Activated B cell treated with CpG ODN at 0.5 μM for 24 hours (primary cell): ENCODE results near the gene SMC3. TPM values are rescaled to one million over a fixed set of nuclear protein-coding genes. Genes with fewer than 3 reads are reported as not detected.
"Not testable (repeated sequence)": the region's sequence is repeated elsewhere in the genome, so short reads cannot be mapped to it uniquely, and the experiment has no call there.

ENCODE experiments used
- ATAC-seq: fragments of 200-7000 bp; cut with Tn5 transposase; one replicate; pipeline ENCODE4 v1.10.0; 2021; ENCODE audit warnings: low read depth, mild to moderate bottlenecking, moderate library complexity
- CTCF ChIA-PET: fragments of 350-600 bp; sonication (Branson Sonifier 250); formaldehyde crosslinking; loops from one replicate; lab custom pipeline; 2021; ENCODE audit warnings: antibody characterized with exemption; lab: Charles Lee
- POLR2A ChIA-PET: fragments of 350-600 bp; sonication (Branson Sonifier 250); formaldehyde crosslinking; loops from one replicate; lab custom pipeline; 2021; ENCODE audit warnings: antibody characterized with exemption; lab: Charles Lee
- DNase-seq: peaks from one replicate; pipeline ENCODE4 v3.0.0; 2022
- H3K27ac Mint-ChIP-seq: one replicate; pipeline ENCODE4 v1.8.0; 2020; ENCODE audit warnings: mixed read lengths
- H3K27me3 Mint-ChIP-seq: one replicate; pipeline ENCODE4 v1.8.0; 2021; ENCODE audit warnings: mixed read lengths
- H3K36me3 Mint-ChIP-seq: one replicate; pipeline ENCODE4 v1.8.0; 2021; ENCODE audit warnings: low read depth, mixed read lengths
- H3K4me1 Mint-ChIP-seq: one replicate; pipeline ENCODE4 v1.8.0; 2021; ENCODE audit warnings: mixed read lengths
- H3K4me3 Mint-ChIP-seq: one replicate; pipeline ENCODE4 v1.8.0; 2020; ENCODE audit warnings: mild to moderate bottlenecking, mixed read lengths
- H3K9me3 Mint-ChIP-seq: one replicate; pipeline ENCODE4 v1.8.0; 2020; ENCODE audit warnings: mixed read lengths
- CTCF ChIP-seq: fragments of 200-600 bp; IDR thresholded peaks from one replicate; pipeline ENCODE4 v1.8.0; 2022; ENCODE audit warnings: antibody characterized with exemption, mild to moderate bottlenecking
- intact Hi-C: fragments of 100-400 bp; cut with micrococcal nuclease; formaldehyde crosslinking; loops from one replicate; pipeline ENCODE4 v1.15.1; 2024
- total RNA-seq: library from RNA; stranded (reverse); gene quantifications from 2 replicates; pipeline ENCODE4 v1.2.3, GENCODE V29; 2022

The SMC3 gene
- total RNA-seq, 1 donor from 2014 or later, result 41.1 TPM

- no peaks in the 10 kb centered on the region for H3K27me3 Mint-ChIP-seq
- CTCF ChIA-PET, result interaction anchor here (0.6 to 1.9 kb wide), 3 partner anchors 295 to 670 kb away, joined by 3 to 10 read pairs (median 4); partner anchors contain the start of gene SMNDC1
- peaks cover 76% of the 10 kb centered on the region for H3K36me3 Mint-ChIP-seq
- intact Hi-C loops, result loop anchor here (2.0 kb wide), 2 partner anchors 55 to 465 kb away; no protein-coding TSS in a partner anchor
- POLR2A ChIA-PET, result interaction anchor here (3.6 kb wide), 1 partner anchor 296 kb away, joined by 14 read pairs; the partner anchor contains the start of gene SMNDC1
- TF ChIP-seq CTCF, result no peak
- H3K27ac Mint-ChIP-seq, result no peak overlapping the region
- no peak overlapping the region for H3K4me3 Mint-ChIP-seq
- ATAC-seq, result no peak
- no peaks in the 10 kb centered on the region for H3K4me1 Mint-ChIP-seq
- no peaks in the 10 kb centered on the region for H3K9me3 Mint-ChIP-seq
- DNase-seq, result no peak
These were observed 34.1 kb downstream of the SMC3 start for GRCh38 chr10:110601581-110601980.

- H3K36me3 Mint-ChIP-seq, result peaks cover 30% of the 10 kb centered on the region
- TF ChIP-seq CTCF, result no peak
- H3K27ac Mint-ChIP-seq, result no peak overlapping the region
- peaks cover 15% of the 10 kb centered on the region for H3K4me1 Mint-ChIP-seq
- H3K4me3 Mint-ChIP-seq, result no peak overlapping the region
- ChIA-PET POLR2A (interaction anchor here (0.7 to 1.1 kb wide), 2 partner anchors 20 to 303 kb away, joined by 3 to 6 read pairs; partner anchors contain the start of gene SMNDC1), CTCF (interaction anchor here (0.8 to 2.5 kb wide), 11 partner anchors 9 to 1529 kb away, joined by 3 to 12 read pairs (median 3); no protein-coding TSS in a partner anchor)
- H3K9me3 Mint-ChIP-seq, result no peaks in the 10 kb centered on the region
- no peaks in the 10 kb centered on the region for H3K27me3 Mint-ChIP-seq
- intact Hi-C loops, result no loop called here
- DNase-seq (no peak), ATAC-seq (no peak)
These were observed 40.6 kb downstream of the SMC3 start for GRCh38 chr10:110608087-110608486.

- H3K4me3 Mint-ChIP-seq, result no peak overlapping the region
- peaks cover 19% of the 10 kb centered on the region for H3K36me3 Mint-ChIP-seq
- H3K9me3 Mint-ChIP-seq, result no peaks in the 10 kb centered on the region
- ChIA-PET CTCF (interaction anchor here (1.1 to 1.7 kb wide), 2 partner anchors 300 to 989 kb away, joined by 3 to 8 read pairs; no protein-coding TSS in a partner anchor), POLR2A (no interaction called here)
- ATAC-seq (no peak), DNase-seq (no peak)
- no peak for TF ChIP-seq CTCF
- H3K4me1 Mint-ChIP-seq, result peaks cover 29% of the 10 kb centered on the region
- no peaks in the 10 kb centered on the region for H3K27me3 Mint-ChIP-seq
- intact Hi-C loops, result loop anchor here (1.0 to 10.0 kb wide), 10 partner anchors 63 to 1705 kb away; no protein-coding TSS in a partner anchor
- no peak overlapping the region for H3K27ac Mint-ChIP-seq
These were observed 42.1 kb downstream of the SMC3 start for GRCh38 chr10:110609605-110610004.

GRCh38 chr10:110610308-110610774, 42.8 kb downstream of the SMC3 start:
- CTCF ChIA-PET, result interaction anchor here (0.6 to 2.8 kb wide), 10 partner anchors 10 to 1527 kb away, joined by 3 to 14 read pairs (median 6); no protein-coding TSS in a partner anchor
- Mint-ChIP-seq H3K27me3 (no peaks in the 10 kb centered on the region), H3K4me3 (no peak overlapping the region), H3K36me3 (peaks cover 12% of the 10 kb centered on the region), H3K4me1 (peaks cover 30% of the 10 kb centered on the region), H3K9me3 (no peaks in the 10 kb centered on the region), H3K27ac (no peak overlapping the region)
- peak; percentile 41 for ATAC-seq
- DNase-seq, result no peak
- TF ChIP-seq CTCF, result peak; percentile 59
- POLR2A ChIA-PET, result no interaction called here
- intact Hi-C loops, result loop anchor here (1.0 to 10.0 kb wide), 10 partner anchors 62 to 1704 kb away; no protein-coding TSS in a partner anchor

- peaks cover 30% of the 10 kb centered on the region for H3K4me1 Mint-ChIP-seq
- POLR2A ChIA-PET, H3K4me3 Mint-ChIP-seq: not testable (repeated sequence)
These were observed 43.3 kb downstream of the SMC3 start for GRCh38 chr10:110610781-110611180.

More at GRCh38 chr10:110610781-110611180, 43.3 kb downstream of the SMC3 start:
- intact Hi-C loops, result loop anchor here (1.0 to 10.0 kb wide), 10 partner anchors 62 to 1704 kb away; no protein-coding TSS in a partner anchor
- not testable (repeated sequence) for H3K27me3 Mint-ChIP-seq, DNase-seq, ATAC-seq, H3K9me3 Mint-ChIP-seq, H3K27ac Mint-ChIP-seq, H3K36me3 Mint-ChIP-seq
- CTCF ChIA-PET, result interaction anchor here (0.6 to 2.8 kb wide), 11 partner anchors 10 to 1526 kb away, joined by 3 to 14 read pairs (median 5); no protein-coding TSS in a partner anchor
